Measurements from ENCODE around the gene DENND1A. TPM values are rescaled to one million over a fixed set of nuclear protein-coding genes. Genes with fewer than 3 reads are reported as not detected.
"Not testable (repeated sequence)": the region's sequence is repeated elsewhere in the genome, so short reads cannot be mapped to it uniquely, and the experiment has no call there.

DENND1A gene
- total and polyA plus RNA-seq, 9 donors, result 9.3 to 16.0 (median 13.8) TPM

DNA sequence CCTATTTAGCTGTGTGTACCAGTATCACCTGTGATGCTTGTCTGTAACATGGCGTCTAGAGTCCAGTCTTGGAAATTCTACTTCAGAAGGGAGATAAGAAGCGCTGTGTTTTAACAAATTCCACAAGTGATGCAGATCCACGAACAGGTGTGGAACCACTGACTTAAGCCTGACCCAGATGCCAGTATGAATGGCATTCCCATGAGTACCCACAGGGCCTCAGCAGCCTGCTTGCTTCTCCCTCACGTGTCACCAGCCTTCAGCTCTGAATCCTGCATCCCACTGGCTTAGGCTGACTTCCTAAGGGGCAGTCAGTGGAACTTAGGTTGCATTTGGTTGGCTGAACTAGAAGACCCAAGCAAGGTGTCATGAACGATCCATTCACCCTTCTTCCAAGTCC is 8.5 kb upstream of the DENND1A start:
- Histone ChIP-seq H3K27ac (ENCODE audit: low read length) (no peak overlapping the region), H3K36me3 (ENCODE audit: control insufficient read depth, insufficient read depth, low read length) (no peaks in the 10 kb centered on the region), H3K27me3 (ENCODE audit: control insufficient read depth, insufficient read depth, low read length) (peaks cover 2% of the 10 kb centered on the region), H3K4me1 (ENCODE audit: control insufficient read depth, insufficient read depth, low read length) (no peaks in the 10 kb centered on the region), H3K9me3 (replicated peaks; ENCODE audit: control insufficient read depth, low read depth, low read length) (no peaks in the 10 kb centered on the region), H3K4me3 (ENCODE audit: low read length) (no peak overlapping the region)
- 82% methylated on average over 4 of the region's 5 CpGs for WGBS (ENCODE audit: insufficient coverage)
- no peak for DNase-seq

DNA sequence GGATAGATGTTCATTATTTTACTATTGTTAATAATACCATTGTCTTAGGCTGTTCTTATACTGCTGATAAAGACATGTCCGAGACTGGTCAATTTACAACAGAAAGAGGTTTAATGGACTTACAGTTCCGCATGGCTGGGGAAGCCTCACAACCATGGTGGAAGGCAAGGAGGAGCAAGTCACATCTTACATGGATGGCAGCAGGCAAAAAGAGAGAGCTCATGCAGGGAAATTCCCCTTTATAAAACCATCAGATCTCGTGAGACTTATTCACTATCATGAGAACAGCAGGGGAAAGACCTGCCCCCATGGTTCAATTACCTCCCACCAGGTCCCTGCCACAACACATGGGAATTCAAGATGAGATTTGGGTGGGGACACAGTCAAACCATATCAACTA is 6.6 kb upstream of the DENND1A start:
- H3K27me3 ChIP-seq (ENCODE audit: control insufficient read depth, insufficient read depth, low read length), result not testable (repeated sequence)
- WGBS (ENCODE audit: insufficient coverage), result 71% methylated on average over 1 of the region's 3 CpGs

DNA sequence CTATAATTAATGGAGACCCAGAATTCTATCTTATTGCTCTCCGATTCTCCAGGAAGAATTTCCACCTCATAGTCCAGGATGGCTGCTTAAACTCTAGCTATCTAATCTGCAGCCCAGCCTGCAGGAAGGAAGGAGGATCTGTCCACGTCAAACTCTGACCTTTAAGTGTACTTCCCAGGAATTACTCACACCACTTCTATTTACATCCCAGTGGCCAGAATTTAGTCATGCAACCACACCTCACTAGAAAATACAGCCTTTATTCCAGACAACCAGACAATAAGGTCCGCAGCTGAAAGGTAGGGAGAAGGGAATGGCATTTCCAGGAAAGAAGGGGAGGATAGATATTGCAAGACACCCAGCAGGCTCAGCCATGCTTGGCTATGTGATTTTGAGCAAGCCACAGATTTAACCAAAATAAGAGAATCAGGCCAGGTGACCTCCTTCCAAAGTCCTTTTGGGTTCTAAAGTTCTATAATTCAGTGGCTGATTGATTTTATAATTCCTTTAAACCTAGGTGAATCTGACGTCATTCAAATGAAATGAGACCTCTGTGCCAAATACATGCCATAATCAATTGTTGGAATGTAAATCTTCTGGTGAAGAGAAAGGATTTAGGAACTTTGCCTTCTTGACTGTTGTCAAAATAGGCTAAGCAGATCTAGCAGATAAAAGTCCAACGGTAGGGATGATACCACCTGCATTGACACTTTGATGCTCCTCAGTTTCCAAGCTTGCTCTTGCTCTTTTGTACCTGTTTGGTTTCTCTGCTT is 3.7 kb upstream of the DENND1A start:
- H3K4me1 ChIP-seq (ENCODE audit: control insufficient read depth, insufficient read depth, low read length), result peaks cover 18% of the 10 kb centered on the region
- H3K4me3 ChIP-seq (ENCODE audit: low read length), result no peak overlapping the region
- DNase-seq, result no peak
- no peak overlapping the region for H3K27ac ChIP-seq (ENCODE audit: low read length)
- H3K27me3 ChIP-seq (ENCODE audit: control insufficient read depth, insufficient read depth, low read length), result peaks cover 2% of the 10 kb centered on the region
- no peaks in the 10 kb centered on the region for H3K36me3 ChIP-seq (ENCODE audit: control insufficient read depth, insufficient read depth, low read length)
- no peaks in the 10 kb centered on the region for H3K9me3 ChIP-seq (replicated peaks; ENCODE audit: control insufficient read depth, low read depth, low read length)
- WGBS (ENCODE audit: insufficient coverage), result 88% methylated on average over 1 of the region's 5 CpGs

More for the DNA sequence above, 6.6 kb upstream of the DENND1A start:
- H3K27ac ChIP-seq (ENCODE audit: low read length); H3K4me1 ChIP-seq (ENCODE audit: control insufficient read depth, insufficient read depth, low read length); H3K4me3 ChIP-seq (ENCODE audit: low read length); H3K36me3 ChIP-seq (ENCODE audit: control insufficient read depth, insufficient read depth, low read length); DNase-seq; H3K9me3 ChIP-seq (replicated peaks; ENCODE audit: control insufficient read depth, low read depth, low read length): not testable (repeated sequence)

DNA sequence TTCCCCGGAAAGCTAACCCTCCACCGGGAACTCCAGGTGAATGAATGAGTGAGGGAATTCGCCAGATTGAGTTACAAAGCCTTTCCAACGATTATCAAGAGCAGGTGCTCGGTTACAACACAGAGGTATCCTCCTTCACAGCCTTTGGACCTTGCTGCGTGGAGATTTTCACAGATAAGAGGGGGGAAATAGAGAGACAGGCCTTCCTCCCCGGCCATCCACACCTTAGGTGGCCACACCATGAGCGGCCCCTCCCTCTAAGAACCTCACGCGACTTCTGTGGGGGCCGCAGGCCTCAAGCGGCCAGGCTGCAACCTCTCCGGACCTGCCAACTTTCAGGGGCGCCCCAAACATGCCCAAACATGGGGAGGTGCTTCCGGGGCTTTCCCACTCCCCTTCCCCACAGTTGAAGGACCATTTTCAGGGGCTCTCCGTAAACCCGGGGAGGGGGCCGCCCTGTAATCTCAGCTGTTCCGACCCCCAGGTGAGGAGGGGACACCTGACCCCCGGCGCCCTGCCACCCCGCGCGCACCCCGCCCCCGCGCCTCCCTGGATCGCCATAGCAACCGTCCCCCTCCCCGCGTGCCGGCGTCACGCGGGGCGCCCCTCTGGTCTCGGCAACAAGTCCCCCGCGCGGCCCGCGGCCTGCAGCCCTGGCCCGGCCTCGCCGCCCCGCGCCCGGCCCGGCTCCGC is 603 bp downstream of the DENND1A start:
- Histone ChIP-seq H3K36me3 (ENCODE audit: control insufficient read depth, insufficient read depth, low read length) (no peaks in the 10 kb centered on the region), H3K9me3 (replicated peaks; ENCODE audit: control insufficient read depth, low read depth, low read length) (no peaks in the 10 kb centered on the region), H3K27me3 (ENCODE audit: control insufficient read depth, insufficient read depth, low read length) (no peaks in the 10 kb centered on the region), H3K27ac (ENCODE audit: low read length) (peak overlapping the region; percentile 0), H3K4me1 (ENCODE audit: control insufficient read depth, insufficient read depth, low read length) (peaks cover 24% of the 10 kb centered on the region), H3K4me3 (ENCODE audit: low read length) (peak overlapping the region; percentile 72)
- DNase-seq, result peak; percentile 26
- under 1% methylated on average over 43 of the region's 50 CpGs for WGBS (ENCODE audit: insufficient coverage)

DNA sequence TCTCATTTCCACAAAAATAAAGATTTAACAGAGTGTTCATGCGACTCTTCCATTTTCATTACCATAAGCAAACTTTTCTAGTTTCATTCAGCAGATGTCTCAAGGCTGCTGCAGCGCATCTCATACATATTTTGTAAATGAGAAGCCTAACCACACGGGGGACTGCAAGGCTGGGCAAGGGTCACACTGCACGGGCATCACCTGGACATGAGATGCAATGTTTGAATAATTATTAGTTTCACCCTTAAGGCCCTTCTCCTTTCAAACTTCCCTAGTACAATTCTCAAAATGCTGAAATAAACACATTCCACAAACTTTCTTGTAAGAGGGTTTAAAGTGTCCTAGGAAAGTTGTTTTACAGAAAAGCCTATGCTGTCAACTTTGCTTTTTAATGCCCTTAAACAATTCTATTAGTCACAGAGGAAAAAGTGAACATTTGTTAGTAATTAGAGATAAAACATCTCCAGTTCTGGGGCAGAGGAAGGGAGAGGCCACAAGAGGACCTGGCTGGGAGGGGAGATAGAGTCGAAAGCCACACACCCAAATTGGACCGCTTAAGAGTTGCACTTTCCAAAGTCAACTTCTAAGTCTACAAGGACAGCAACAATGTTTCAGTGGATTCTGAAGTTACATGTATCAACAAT is 1.3 kb downstream of the DENND1A start:
- Histone ChIP-seq H3K4me1 (ENCODE audit: control insufficient read depth, insufficient read depth, low read length) (peaks cover 24% of the 10 kb centered on the region), H3K36me3 (ENCODE audit: control insufficient read depth, insufficient read depth, low read length) (no peaks in the 10 kb centered on the region), H3K27me3 (ENCODE audit: control insufficient read depth, insufficient read depth, low read length) (no peaks in the 10 kb centered on the region), H3K4me3 (ENCODE audit: low read length) (peak overlapping the region; percentile 72), H3K27ac (ENCODE audit: low read length) (peak overlapping the region; percentile 24), H3K9me3 (replicated peaks; ENCODE audit: control insufficient read depth, low read depth, low read length) (no peaks in the 10 kb centered on the region)
- peak; percentile 55 for DNase-seq
- 21% methylated on average over 2 of the region's 6 CpGs for WGBS (ENCODE audit: insufficient coverage)

DNA sequence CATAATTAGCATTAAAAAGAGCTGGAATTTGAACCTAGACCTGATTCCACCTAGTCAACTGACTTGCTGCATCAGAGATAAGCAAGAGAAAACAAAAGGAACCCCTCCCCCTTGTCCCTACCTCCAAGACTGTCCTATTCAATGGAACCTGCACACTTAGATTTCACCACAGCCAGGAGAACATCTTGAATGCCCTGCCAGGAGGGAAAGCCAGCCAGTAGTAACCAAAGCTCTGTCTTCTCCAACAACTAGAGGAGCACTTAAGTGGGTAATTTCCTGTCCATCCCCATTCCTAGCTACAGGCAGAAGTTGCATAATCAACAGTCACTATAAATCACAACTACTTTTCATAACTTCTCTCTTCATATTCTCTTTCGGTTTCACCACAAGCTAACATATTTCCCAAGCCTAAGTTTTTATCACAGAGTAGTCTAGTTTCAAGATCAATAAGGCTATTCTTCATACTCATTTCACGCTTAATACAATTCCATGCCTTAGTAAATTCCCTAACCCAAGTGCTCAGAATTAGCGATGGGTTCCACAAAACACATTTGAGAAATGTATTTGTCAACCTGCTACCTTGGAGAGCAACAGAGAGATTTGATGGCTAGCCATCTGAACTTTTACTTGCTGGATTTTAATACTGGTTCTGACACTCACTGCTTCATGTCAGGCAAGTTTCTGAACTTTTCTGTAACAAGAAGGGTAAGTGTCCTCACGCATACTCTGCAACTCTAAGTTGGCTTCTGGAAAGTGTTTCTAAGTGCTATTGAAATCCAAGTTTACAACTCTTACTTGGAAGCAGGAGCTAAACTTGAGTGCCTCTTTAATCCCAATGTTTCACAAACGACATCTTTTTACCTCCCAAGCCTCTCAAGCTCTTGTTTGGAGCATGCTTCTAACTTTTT is 2.0 kb downstream of the DENND1A start:
- 52% methylated on average over 2 of the region's 5 CpGs for WGBS (ENCODE audit: insufficient coverage)
- H3K4me1 ChIP-seq (ENCODE audit: control insufficient read depth, insufficient read depth, low read length), result peaks cover 24% of the 10 kb centered on the region
- H3K4me3 ChIP-seq (ENCODE audit: low read length), result no peak overlapping the region

DNA sequence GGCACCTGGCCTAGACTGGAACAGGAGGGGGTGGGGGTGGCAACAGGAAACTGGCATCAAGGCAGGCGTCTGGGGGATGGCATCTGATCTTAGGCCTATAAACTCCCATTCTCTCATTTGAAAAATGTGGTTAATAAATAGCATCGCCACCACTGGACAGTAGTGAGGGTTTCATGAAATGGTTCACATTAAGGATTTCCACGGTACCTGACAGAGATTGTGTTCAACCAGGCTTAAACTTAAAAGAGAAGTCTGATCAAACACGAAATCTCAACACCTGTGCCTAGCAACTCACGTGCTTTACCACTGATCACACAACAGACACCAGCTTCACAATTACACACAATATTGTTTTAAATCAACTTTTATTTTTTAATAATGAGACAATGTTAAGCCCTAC is 3.0 kb downstream of the DENND1A start:
- H3K27ac ChIP-seq (ENCODE audit: low read length), result no peak overlapping the region
- no peak for DNase-seq
- peaks cover 24% of the 10 kb centered on the region for H3K4me1 ChIP-seq (ENCODE audit: control insufficient read depth, insufficient read depth, low read length)
- 83% methylated on average over 3 of the region's 5 CpGs for WGBS (ENCODE audit: insufficient coverage)
- no peak overlapping the region for H3K4me3 ChIP-seq (ENCODE audit: low read length)
- no peaks in the 10 kb centered on the region for H3K36me3 ChIP-seq (ENCODE audit: control insufficient read depth, insufficient read depth, low read length)
- no peaks in the 10 kb centered on the region for H3K27me3 ChIP-seq (ENCODE audit: control insufficient read depth, insufficient read depth, low read length)
- H3K9me3 ChIP-seq (replicated peaks; ENCODE audit: control insufficient read depth, low read depth, low read length), result no peaks in the 10 kb centered on the region

More for the DNA sequence above, 2.0 kb downstream of the DENND1A start:
- peak; percentile 22 for DNase-seq
- no peaks in the 10 kb centered on the region for H3K27me3 ChIP-seq (ENCODE audit: control insufficient read depth, insufficient read depth, low read length)
- H3K27ac ChIP-seq (ENCODE audit: low read length), result peak overlapping the region; percentile 24
- H3K9me3 ChIP-seq (replicated peaks; ENCODE audit: control insufficient read depth, low read depth, low read length), result no peaks in the 10 kb centered on the region
- no peaks in the 10 kb centered on the region for H3K36me3 ChIP-seq (ENCODE audit: control insufficient read depth, insufficient read depth, low read length)

DNA sequence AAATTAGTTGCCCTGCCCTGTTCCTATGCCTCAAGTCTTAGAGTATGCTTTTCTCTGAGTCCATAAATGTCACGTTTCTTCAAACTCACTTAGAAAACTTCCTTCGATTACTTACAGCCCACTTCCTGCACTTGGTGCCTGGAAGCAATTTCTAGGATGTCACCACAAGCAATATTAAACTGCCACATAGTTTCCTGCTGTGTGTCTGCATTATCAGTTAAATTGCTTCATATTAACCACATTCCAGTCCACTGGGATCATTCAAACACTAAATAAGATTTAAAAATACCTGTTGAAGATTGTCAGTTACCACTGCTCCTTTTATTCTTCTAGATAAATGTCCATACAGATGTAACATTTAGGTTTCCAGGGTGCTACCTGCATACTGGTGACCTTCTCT is 4.1 kb downstream of the DENND1A start:
- H3K27me3 ChIP-seq (ENCODE audit: control insufficient read depth, insufficient read depth, low read length), result no peaks in the 10 kb centered on the region
- 21% methylated on average over 2 of the region's 2 CpGs for WGBS (ENCODE audit: insufficient coverage)
- DNase-seq, result no peak
- H3K9me3 ChIP-seq (replicated peaks; ENCODE audit: control insufficient read depth, low read depth, low read length), result no peaks in the 10 kb centered on the region
- H3K4me1 ChIP-seq (ENCODE audit: control insufficient read depth, insufficient read depth, low read length), result peaks cover 20% of the 10 kb centered on the region
- H3K36me3 ChIP-seq (ENCODE audit: control insufficient read depth, insufficient read depth, low read length), result no peaks in the 10 kb centered on the region
- H3K27ac ChIP-seq (ENCODE audit: low read length), result no peak overlapping the region
- H3K4me3 ChIP-seq (ENCODE audit: low read length), result no peak overlapping the region

DNA sequence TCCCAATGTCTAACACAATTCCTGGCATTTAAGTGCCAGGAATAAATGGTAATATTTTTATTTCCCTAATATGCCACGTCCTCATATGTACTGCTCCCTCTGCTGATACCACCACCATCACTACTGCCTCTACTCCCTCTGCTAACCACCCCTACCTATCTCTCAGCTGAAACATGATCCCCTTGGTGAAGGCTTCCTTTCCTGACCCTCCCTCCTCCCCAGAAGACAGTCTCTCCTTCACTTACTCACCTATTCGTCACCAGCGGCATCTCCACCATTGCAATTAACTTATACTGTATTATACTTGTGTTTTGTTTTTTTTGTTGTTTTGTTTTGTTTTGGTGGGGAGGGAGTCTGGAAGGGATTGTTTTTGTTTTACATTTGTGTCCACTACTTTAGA is 4.8 kb downstream of the DENND1A start:
- no peak overlapping the region for H3K4me3 ChIP-seq (ENCODE audit: low read length)
- peaks cover 13% of the 10 kb centered on the region for H3K4me1 ChIP-seq (ENCODE audit: control insufficient read depth, insufficient read depth, low read length)
- H3K27ac ChIP-seq (ENCODE audit: low read length), result no peak overlapping the region
- no peak for DNase-seq
- H3K27me3 ChIP-seq (ENCODE audit: control insufficient read depth, insufficient read depth, low read length), result no peaks in the 10 kb centered on the region
- no peaks in the 10 kb centered on the region for H3K36me3 ChIP-seq (ENCODE audit: control insufficient read depth, insufficient read depth, low read length)
- WGBS (ENCODE audit: insufficient coverage), result 86% methylated on average over 1 of the region's 3 CpGs
- H3K9me3 ChIP-seq (replicated peaks; ENCODE audit: control insufficient read depth, low read depth, low read length), result no peaks in the 10 kb centered on the region

Data from muscle of leg (tissue), 11 donors.